Neural cell (in vitro differentiated cells): ENCODE results near the gene TEDC1. TPM values are rescaled to one million over a fixed set of nuclear protein-coding genes. Genes with fewer than 3 reads are reported as not detected.

Source experiments
- H2AFZ ChIP-seq: fragments of 200-600, 300-800 bp; sonication (generic), shearing (Covaris generic); 2 replicates; pipeline ENCODE4 v1.6.0; 2014; ENCODE audit warnings: low read depth, mild to moderate bottlenecking, antibody characterized with exemption, low read length, moderate library complexity
- H3F3A ChIP-seq: fragments of 200-600 bp; shearing (Covaris generic); 2 replicates; pipeline ENCODE4 v1.6.1; 2016; ENCODE audit warnings: mild to moderate bottlenecking, moderate library complexity, mixed read lengths, antibody characterized with exemption, low read length; ENCODE audit not compliant: insufficient read depth, poor library complexity, severe bottlenecking
- H3K27ac ChIP-seq: fragments of 200-600, 300-800 bp; sonication (generic), shearing (Covaris generic); 2 replicates; pipeline ENCODE4 v1.5.1; 2014; ENCODE audit warnings: mild to moderate bottlenecking, low read length, moderate library complexity
- H3K27me3 ChIP-seq: fragments of 300-800, 200-600 bp; sonication (generic), shearing (Covaris generic); 2 replicates; pipeline ENCODE4 v1.6.0; 2014; ENCODE audit warnings: mild to moderate bottlenecking, low read depth, low read length, moderate library complexity; ENCODE audit not compliant: insufficient read depth
- H3K36me3 ChIP-seq: fragments of 300-800, 200-600 bp; sonication (generic), shearing (Covaris generic); 2 replicates; pipeline ENCODE4 v1.5.1; 2014; ENCODE audit warnings: mild to moderate bottlenecking, antibody characterized with exemption, low read length, moderate library complexity; ENCODE audit not compliant: insufficient read depth
- H3K4me2 ChIP-seq: fragments of 300-800, 200-600 bp; sonication (generic), shearing (Covaris generic); 2 replicates; pipeline ENCODE4 v1.6.0; 2014; ENCODE audit warnings: mild to moderate bottlenecking, low read length
- H3K4me3 ChIP-seq: fragments of 300-800, 200-600 bp; sonication (generic), shearing (Covaris generic); 2 replicates; pipeline ENCODE4 v1.5.1; 2014; ENCODE audit warnings: mild to moderate bottlenecking, low read length, moderate library complexity
- H3K79me2 ChIP-seq: fragments of 200-600 bp; shearing (Covaris generic); replicated peaks from 2 replicates; pipeline ENCODE4 v1.6.0; 2014; ENCODE audit warnings: mild to moderate bottlenecking, low read length, moderate library complexity; ENCODE audit not compliant: insufficient read depth
- H3K9ac ChIP-seq: fragments of 300-800, 200-600 bp; sonication (generic), shearing (Covaris generic); 2 replicates; pipeline ENCODE4 v1.6.1; 2016; ENCODE audit warnings: mild to moderate bottlenecking, low read length, mixed read lengths
- H3K9me2 ChIP-seq: fragments of 200-600 bp; shearing (Covaris generic); 2 replicates; pipeline ENCODE4 v1.6.1; 2016; ENCODE audit warnings: mild to moderate bottlenecking, low read length, mixed read lengths; ENCODE audit not compliant: insufficient read depth
- H3K9me3 ChIP-seq: fragments of 200-600, 300-800 bp; sonication (generic), shearing (Covaris generic); 2 replicates; pipeline ENCODE4 v1.6.1; 2016; ENCODE audit warnings: mild to moderate bottlenecking, mixed run types, low read length, moderate library complexity, mixed read lengths
- H4K20me1 ChIP-seq: fragments of 200-600 bp; shearing (Covaris generic); 2 replicates; pipeline ENCODE4 v1.6.1; 2016; ENCODE audit warnings: mild to moderate bottlenecking, mixed run types; ENCODE audit not compliant: insufficient read depth
- EP300 ChIP-seq: fragments of 450-650 bp; conservative IDR thresholded peaks from 2 replicates; pipeline ENCODE4 v1.6.1; 2014; ENCODE audit warnings: antibody characterized with exemption, mild to moderate bottlenecking, moderate library complexity; ENCODE audit not compliant: poor library complexity, severe bottlenecking
- EZH2 ChIP-seq: fragments of 200-600, 300-800 bp; shearing (Covaris generic), sonication (generic); IDR thresholded peaks from 2 replicates; pipeline ENCODE4 v1.6.1; 2014; ENCODE audit warnings: antibody characterized with exemption, low read length, borderline replicate concordance, mild to moderate bottlenecking; ENCODE audit not compliant: insufficient read depth, poor library complexity, severe bottlenecking
- MXI1 ChIP-seq: fragments of 450-650 bp; conservative IDR thresholded peaks from 2 replicates; pipeline ENCODE4 v1.6.1; 2014; ENCODE audit warnings: antibody characterized with exemption, mild to moderate bottlenecking; ENCODE audit not compliant: poor library complexity, severe bottlenecking
- POLR2AphosphoS5 ChIP-seq: IDR thresholded peaks from 2 replicates; pipeline ENCODE4 v1.6.1; 2012
- RAD21 ChIP-seq: fragments of 450-650 bp; conservative IDR thresholded peaks from 2 replicates; pipeline ENCODE4 v1.6.1; 2014; ENCODE audit warnings: antibody characterized with exemption, mild to moderate bottlenecking, moderate library complexity
- SMC3 ChIP-seq: fragments of 450-650 bp; conservative IDR thresholded peaks from 2 replicates; pipeline ENCODE4 v1.6.1; 2014; ENCODE audit warnings: antibody characterized with exemption, mild to moderate bottlenecking, moderate library complexity; ENCODE audit not compliant: poor library complexity
- TAF1 ChIP-seq: IDR thresholded peaks from 2 replicates; pipeline ENCODE4 v1.6.1; 2012; ENCODE audit warnings: low read depth
- polyA plus RNA-seq: library from polyadenylated mRNA; depleted of rRNA; stranded (reverse); fragments of >200 nt; gene quantifications from 2 replicates; pipeline ENCODE4 v1.2.3, GENCODE V29; 2014
- TF ChIP-seq, protein P1 (sequence below): IDR thresholded peaks from 2 replicates; pipeline ENCODE4 v1.6.1; 2012; ENCODE audit warnings: borderline replicate concordance
- TF ChIP-seq, protein P2 (sequence below): fragments of 450-650 bp; IDR thresholded peaks from 2 replicates; pipeline ENCODE4 v1.5.1; 2014; ENCODE audit warnings: antibody characterized with exemption, mild to moderate bottlenecking, moderate library complexity; ENCODE audit not compliant: poor library complexity, severe bottlenecking

TEDC1 gene
- polyA plus RNA-seq, 1 donor from 2014 or later, result 18.9 TPM

GRCh38 chr14:105495101-105495989 is 4.3 kb downstream of the TEDC1 start:
- Histone ChIP-seq H3K9me2 (no peaks in the 10 kb centered on the region), H3K9ac (no peak overlapping the region), H3K79me2 (no peaks in the 10 kb centered on the region), H3K27me3 (no peaks in the 10 kb centered on the region), H3K36me3 (no peaks in the 10 kb centered on the region), H2AFZ (no peak overlapping the region), H3K9me3 (no peaks in the 10 kb centered on the region), H3K27ac (no peak overlapping the region), H3F3A (no peaks in the 10 kb centered on the region), H4K20me1 (no peaks in the 10 kb centered on the region), H3K4me2 (no peak overlapping the region), H3K4me3 (no peak overlapping the region)
- TF ChIP-seq EP300 (no peak), EZH2 (no peak), SMC3 (no peak), POLR2AphosphoS5 (no peak), RAD21 (no peak), MXI1 (no peak), TAF1 (no peak)
- TF ChIP-seq, protein P1, sequence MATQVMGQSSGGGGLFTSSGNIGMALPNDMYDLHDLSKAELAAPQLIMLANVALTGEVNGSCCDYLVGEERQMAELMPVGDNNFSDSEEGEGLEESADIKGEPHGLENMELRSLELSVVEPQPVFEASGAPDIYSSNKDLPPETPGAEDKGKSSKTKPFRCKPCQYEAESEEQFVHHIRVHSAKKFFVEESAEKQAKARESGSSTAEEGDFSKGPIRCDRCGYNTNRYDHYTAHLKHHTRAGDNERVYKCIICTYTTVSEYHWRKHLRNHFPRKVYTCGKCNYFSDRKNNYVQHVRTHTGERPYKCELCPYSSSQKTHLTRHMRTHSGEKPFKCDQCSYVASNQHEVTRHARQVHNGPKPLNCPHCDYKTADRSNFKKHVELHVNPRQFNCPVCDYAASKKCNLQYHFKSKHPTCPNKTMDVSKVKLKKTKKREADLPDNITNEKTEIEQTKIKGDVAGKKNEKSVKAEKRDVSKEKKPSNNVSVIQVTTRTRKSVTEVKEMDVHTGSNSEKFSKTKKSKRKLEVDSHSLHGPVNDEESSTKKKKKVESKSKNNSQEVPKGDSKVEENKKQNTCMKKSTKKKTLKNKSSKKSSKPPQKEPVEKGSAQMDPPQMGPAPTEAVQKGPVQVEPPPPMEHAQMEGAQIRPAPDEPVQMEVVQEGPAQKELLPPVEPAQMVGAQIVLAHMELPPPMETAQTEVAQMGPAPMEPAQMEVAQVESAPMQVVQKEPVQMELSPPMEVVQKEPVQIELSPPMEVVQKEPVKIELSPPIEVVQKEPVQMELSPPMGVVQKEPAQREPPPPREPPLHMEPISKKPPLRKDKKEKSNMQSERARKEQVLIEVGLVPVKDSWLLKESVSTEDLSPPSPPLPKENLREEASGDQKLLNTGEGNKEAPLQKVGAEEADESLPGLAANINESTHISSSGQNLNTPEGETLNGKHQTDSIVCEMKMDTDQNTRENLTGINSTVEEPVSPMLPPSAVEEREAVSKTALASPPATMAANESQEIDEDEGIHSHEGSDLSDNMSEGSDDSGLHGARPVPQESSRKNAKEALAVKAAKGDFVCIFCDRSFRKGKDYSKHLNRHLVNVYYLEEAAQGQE, result no peak
- TF ChIP-seq, protein P2, sequence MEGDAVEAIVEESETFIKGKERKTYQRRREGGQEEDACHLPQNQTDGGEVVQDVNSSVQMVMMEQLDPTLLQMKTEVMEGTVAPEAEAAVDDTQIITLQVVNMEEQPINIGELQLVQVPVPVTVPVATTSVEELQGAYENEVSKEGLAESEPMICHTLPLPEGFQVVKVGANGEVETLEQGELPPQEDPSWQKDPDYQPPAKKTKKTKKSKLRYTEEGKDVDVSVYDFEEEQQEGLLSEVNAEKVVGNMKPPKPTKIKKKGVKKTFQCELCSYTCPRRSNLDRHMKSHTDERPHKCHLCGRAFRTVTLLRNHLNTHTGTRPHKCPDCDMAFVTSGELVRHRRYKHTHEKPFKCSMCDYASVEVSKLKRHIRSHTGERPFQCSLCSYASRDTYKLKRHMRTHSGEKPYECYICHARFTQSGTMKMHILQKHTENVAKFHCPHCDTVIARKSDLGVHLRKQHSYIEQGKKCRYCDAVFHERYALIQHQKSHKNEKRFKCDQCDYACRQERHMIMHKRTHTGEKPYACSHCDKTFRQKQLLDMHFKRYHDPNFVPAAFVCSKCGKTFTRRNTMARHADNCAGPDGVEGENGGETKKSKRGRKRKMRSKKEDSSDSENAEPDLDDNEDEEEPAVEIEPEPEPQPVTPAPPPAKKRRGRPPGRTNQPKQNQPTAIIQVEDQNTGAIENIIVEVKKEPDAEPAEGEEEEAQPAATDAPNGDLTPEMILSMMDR, result no peak

GRCh38 chr14:105495990-105496830 is 5.2 kb downstream of the TEDC1 start:
- Histone ChIP-seq H2AFZ (no peak overlapping the region), H3F3A (no peaks in the 10 kb centered on the region), H4K20me1 (no peaks in the 10 kb centered on the region), H3K27me3 (no peaks in the 10 kb centered on the region), H3K9ac (no peak overlapping the region), H3K4me3 (no peak overlapping the region), H3K9me3 (no peaks in the 10 kb centered on the region), H3K9me2 (no peaks in the 10 kb centered on the region), H3K4me2 (no peak overlapping the region), H3K27ac (no peak overlapping the region), H3K36me3 (no peaks in the 10 kb centered on the region), H3K79me2 (no peaks in the 10 kb centered on the region)
- TF ChIP-seq TAF1 (no peak), EZH2 (no peak), EP300 (no peak), MXI1 (no peak), SMC3 (no peak), RAD21 (no peak), POLR2AphosphoS5 (no peak)
- TF ChIP-seq, protein P2, result no peak
- TF ChIP-seq, protein P1, result no peak
